Amniotic epithelial cell (primary cell): ENCODE data around the gene SNRPA1.
"Not testable (repeated sequence)": the region's sequence is repeated elsewhere in the genome, so short reads cannot be mapped to it uniquely, and the experiment has no call there.

Source experiments
- DNase-seq: peaks from one replicate; pipeline ENCODE4 v3.0.0-alpha.2; 2010; ENCODE audit warnings: low read depth

SNRPA1 gene

GRCh38 chr15:101295607-101296161 lies 636 bp upstream of the SNRPA1 start:
- DNase-seq = no peak

GRCh38 chr15:101293122-101293521 lies 1.9 kb downstream of the SNRPA1 start:
- DNase-seq = no peak

- DNase-seq = peak; percentile 48
These were observed 6.0 kb downstream of the SNRPA1 start for GRCh38 chr15:101288905-101289513.

- not testable (repeated sequence) for DNase-seq
These were observed 7.7 kb downstream of the SNRPA1 start for GRCh38 chr15:101287342-101287741.

- no peak for DNase-seq
These were observed 8.5 kb downstream of the SNRPA1 start for GRCh38 chr15:101286471-101287114.

- DNase-seq = no peak
These were observed 11.1 kb downstream of the SNRPA1 start for GRCh38 chr15:101283931-101284330.

- DNase-seq = no peak
These were observed 15.0 kb downstream of the SNRPA1 start for GRCh38 chr15:101280007-101280406.

- no peak for DNase-seq
These were observed 17.0 kb downstream of the SNRPA1 start for GRCh38 chr15:101277943-101278564.

GRCh38 chr15:101277038-101277822 lies 17.8 kb downstream of the SNRPA1 start, which contains the start of gene SELENOS:
SELENOS (minus strand) TSS chr15:101277485; CDS start chr15:101277417, 68 bp downstream.
- peak; percentile 80 for DNase-seq

- DNase-seq = peak; percentile 40
These were observed 18.5 kb downstream of the SNRPA1 start for GRCh38 chr15:101276501-101277037.

- DNase-seq = no peak
These were observed 20.0 kb downstream of the SNRPA1 start for GRCh38 chr15:101275018-101275417.

GRCh38 chr15:101273534-101273933 lies 21.5 kb downstream of the SNRPA1 start:
- DNase-seq = no peak

GRCh38 chr15:101272584-101272983 lies 22.5 kb downstream of the SNRPA1 start:
- no peak for DNase-seq

- no peak for DNase-seq
These were observed 25.4 kb downstream of the SNRPA1 start for GRCh38 chr15:101269479-101270223.

GRCh38 chr15:101267320-101268104 lies 27.5 kb downstream of the SNRPA1 start:
- DNase-seq = peak; percentile 79

- no peak for DNase-seq
These were observed 28.3 kb downstream of the SNRPA1 start for GRCh38 chr15:101266787-101267186.

GRCh38 chr15:101266034-101266433 lies 29.0 kb downstream of the SNRPA1 start:
- peak; percentile 37 for DNase-seq

- DNase-seq = no peak
These were observed 30.0 kb downstream of the SNRPA1 start for GRCh38 chr15:101264911-101265641.

GRCh38 chr15:101264011-101264410 lies 31.0 kb downstream of the SNRPA1 start:
- DNase-seq = no peak

- DNase-seq = peak; percentile 32
These were observed 32.5 kb downstream of the SNRPA1 start for GRCh38 chr15:101262551-101262950.
